ACC112 (cell line): Measurements from ENCODE around the gene CCND3.

Source experiments
- H2AFZ ChIP-seq: fragments of 200-600 bp; sonication (generic); one replicate; pipeline ENCODE4 v1.6.0; 2017; ENCODE audit warnings: antibody characterized with exemption, low read length; ENCODE audit not compliant: unreplicated experiment
- H3K27ac ChIP-seq: fragments of 200-600 bp; sonication (generic); 2 replicates; pipeline ENCODE4 v1.5.1; 2014; ENCODE audit warnings: low read depth, mild to moderate bottlenecking, antibody characterized with exemption, low read length, moderate library complexity
- H3K27me3 ChIP-seq: fragments of 200-600 bp; sonication (generic); 2 replicates; pipeline ENCODE4 v1.6.1; 2014; ENCODE audit warnings: mild to moderate bottlenecking, antibody characterized with exemption, low read length, moderate library complexity, mixed read lengths; ENCODE audit not compliant: insufficient read depth
- H3K36me3 ChIP-seq: fragments of 200-600 bp; sonication (generic); 2 replicates; pipeline ENCODE4 v1.6.1; 2016; ENCODE audit warnings: mild to moderate bottlenecking, antibody characterized with exemption, low read length, moderate library complexity, mixed read lengths; ENCODE audit not compliant: insufficient read depth
- H3K4me1 ChIP-seq: fragments of 200-600 bp; sonication (generic); one replicate; pipeline ENCODE4 v1.6.1; 2016; ENCODE audit warnings: low read length, mixed read lengths; ENCODE audit not compliant: insufficient read depth, unreplicated experiment, control insufficient read depth
- H3K4me3 ChIP-seq: fragments of 200-600 bp; sonication (generic); 2 replicates; pipeline ENCODE4 v1.5.1; 2014; ENCODE audit warnings: mild to moderate bottlenecking, low read depth, low read length
- H3K79me2 ChIP-seq: fragments of 200-600 bp; sonication (generic); one replicate; pipeline ENCODE4 v1.6.0; 2016; ENCODE audit warnings: low read length; ENCODE audit not compliant: control insufficient read depth, unreplicated experiment, insufficient read depth

Gene CCND3

DNA sequence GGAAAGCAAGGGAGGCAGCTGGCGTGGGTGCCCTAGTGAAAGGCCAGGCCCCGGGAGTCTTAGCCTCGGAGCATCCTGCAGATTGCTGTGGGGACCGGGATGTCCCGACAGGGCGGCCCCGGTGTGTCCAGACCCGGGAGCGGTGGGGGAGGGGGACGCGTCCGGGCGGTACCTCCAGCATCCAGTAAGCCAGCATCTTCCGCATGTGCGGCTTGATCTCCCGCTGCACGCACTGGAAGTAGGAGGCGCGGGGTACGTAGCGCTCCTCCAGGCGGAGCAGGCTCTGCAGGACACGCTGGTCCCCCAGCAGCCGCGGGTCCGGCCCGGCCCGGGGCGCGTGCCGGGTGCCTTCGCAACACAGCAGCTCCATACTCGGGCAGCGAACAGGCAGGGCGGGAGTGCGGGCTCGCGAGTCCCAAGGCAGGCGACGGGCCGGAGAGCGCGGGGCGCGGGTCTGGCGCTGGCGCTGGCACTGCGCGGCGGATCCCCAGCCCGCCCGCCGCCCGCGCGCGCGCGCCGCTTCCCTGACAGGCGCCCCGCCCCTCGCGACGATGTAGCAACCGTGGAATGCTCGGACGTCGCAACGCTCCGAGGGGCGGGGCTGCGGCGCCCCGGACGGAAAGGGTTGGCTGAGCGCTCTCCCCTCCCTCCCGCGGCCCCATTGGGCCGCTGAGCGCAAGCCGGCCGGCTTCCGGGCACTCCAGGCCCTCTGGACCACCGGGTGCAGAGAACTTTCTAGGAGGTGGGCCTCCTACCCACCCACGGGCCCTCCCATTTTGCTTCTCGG is at the start of gene CCND3:
CCND3 (minus strand) TSS at position 529 of the 787 bp plus-strand sequence; CDS start at position 370, 159 bp downstream.
- H3K4me1 ChIP-seq = peaks cover 47% of the 10 kb centered on the region
- peak within 1 kb of the TSS; percentile 63 for H3K27ac ChIP-seq
- H3K27me3 ChIP-seq = no peaks in the 10 kb centered on the region
- H2AFZ ChIP-seq = peak within 1 kb of the TSS; percentile 53
- H3K36me3 ChIP-seq = peaks cover 4% of the 10 kb centered on the region; the same call in 1 of the 2 replicates
- H3K4me3 ChIP-seq = peak within 1 kb of the TSS; percentile 99
- H3K79me2 ChIP-seq = peaks cover 56% of the 10 kb centered on the region

DNA sequence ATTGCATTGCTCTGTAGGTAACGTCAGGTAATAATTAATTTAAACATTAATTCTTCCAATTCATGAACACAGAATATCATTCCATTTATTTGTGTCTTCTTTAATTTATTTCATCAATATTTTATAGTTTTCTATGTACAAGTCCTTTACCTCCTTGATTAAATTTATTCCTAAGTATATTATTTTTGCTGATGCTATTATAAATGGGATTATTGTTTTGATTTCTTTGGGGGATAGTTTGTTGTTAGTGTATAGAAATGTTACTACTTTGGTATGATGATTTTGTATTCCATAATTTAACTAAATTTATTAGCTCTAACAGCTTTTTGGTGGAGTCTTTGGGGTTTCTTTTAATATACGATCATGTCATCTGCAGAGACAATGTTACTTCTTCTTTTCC is 44.7 kb upstream of the CCND3 start:
- H2AFZ ChIP-seq = no peak overlapping the region
- H3K4me3 ChIP-seq = no peak overlapping the region
- H3K27me3 ChIP-seq = no peaks in the 10 kb centered on the region
- no peak overlapping the region for H3K27ac ChIP-seq
- H3K79me2 ChIP-seq = peaks cover 4% of the 10 kb centered on the region
- H3K4me1 ChIP-seq = no peaks in the 10 kb centered on the region
- no peaks in the 10 kb centered on the region for H3K36me3 ChIP-seq

DNA sequence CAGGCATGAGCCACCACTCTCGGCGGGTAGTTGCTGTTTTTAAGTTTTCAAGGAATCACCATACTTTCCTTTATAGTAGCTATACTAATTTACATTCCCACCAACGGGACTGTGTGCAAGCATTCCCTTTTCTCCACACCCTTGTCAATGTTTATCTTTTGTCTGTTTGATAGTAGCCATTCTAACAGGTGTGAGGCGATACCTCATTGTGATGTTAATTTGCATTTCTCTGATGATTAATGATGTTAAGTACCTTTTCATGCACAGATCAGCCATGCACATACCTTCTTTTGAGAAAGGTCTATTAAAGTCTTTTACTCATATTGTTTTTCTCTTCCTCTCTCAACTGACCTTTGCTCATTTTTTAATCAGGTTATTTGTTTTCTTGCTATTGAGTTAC is 43.0 kb upstream of the CCND3 start:
- Histone ChIP-seq H3K27me3 (no peaks in the 10 kb centered on the region), H3K4me1 (peaks cover 1% of the 10 kb centered on the region), H3K27ac (no peak overlapping the region), H3K4me3 (no peak overlapping the region), H3K79me2 (peaks cover 9% of the 10 kb centered on the region), H3K36me3 (no peaks in the 10 kb centered on the region), H2AFZ (no peak overlapping the region)

DNA sequence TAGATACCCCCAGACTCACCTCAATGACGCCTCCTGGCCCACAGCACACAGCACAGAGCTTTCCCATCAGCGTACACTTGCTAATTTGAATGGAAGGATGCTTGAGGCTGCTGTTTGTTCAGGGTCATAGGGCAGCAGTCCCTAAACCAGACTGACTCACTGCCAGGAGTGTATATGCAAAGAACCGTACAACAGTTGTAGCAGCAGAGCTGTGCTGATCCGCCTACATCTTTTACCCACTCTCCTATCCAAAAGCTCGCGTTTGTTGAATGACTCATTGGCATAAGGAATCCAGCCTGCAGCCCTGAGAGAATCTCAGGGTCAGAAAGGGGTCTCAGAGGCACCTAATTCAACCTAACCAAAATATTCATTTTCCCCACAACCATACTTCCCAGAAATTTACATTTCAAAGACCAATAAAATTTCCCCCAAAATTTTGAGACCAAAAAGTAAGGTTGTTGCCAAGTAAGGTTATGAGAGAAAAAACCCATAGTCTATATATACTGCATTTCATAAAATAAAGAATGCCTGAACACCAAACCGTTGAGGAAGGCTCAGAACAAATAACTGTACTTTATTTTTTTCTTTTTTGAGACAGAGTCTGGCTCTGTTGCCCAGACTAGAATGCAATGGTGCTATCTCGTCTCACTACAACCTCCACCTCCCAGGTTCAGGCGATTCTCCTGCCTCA is 35.3 kb upstream of the CCND3 start:
- no peaks in the 10 kb centered on the region for H3K36me3 ChIP-seq
- peaks cover 27% of the 10 kb centered on the region for H3K4me1 ChIP-seq
- H3K4me3 ChIP-seq = no peak overlapping the region
- no peak overlapping the region for H2AFZ ChIP-seq
- H3K27me3 ChIP-seq = no peaks in the 10 kb centered on the region
- H3K27ac ChIP-seq = peak overlapping the region; percentile 40
- H3K79me2 ChIP-seq = peaks cover 17% of the 10 kb centered on the region

DNA sequence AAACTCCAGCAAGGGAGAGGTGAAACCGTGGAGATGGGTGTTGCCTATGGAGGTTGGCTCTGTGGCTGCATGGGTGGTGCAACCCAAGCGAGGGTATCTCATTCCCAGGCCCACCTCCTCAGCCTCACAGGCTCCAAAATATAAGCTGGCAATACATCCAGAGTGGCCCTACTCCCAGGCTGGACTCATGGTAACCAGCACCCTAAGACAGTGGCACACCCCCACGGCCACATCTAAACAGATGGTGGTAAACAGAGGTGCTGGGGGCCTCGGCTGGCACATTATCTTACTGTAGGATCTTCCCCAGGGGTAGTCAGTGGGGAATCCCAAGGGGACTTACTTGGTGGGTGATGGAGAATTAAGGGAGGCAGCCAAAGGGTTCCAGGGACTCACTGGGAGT is 33.7 kb upstream of the CCND3 start:
- no peak overlapping the region for H3K4me3 ChIP-seq
- H3K79me2 ChIP-seq = peaks cover 15% of the 10 kb centered on the region
- no peaks in the 10 kb centered on the region for H3K36me3 ChIP-seq
- H3K27ac ChIP-seq = no peak overlapping the region
- no peak overlapping the region for H2AFZ ChIP-seq
- H3K4me1 ChIP-seq = peaks cover 38% of the 10 kb centered on the region
- no peaks in the 10 kb centered on the region for H3K27me3 ChIP-seq

DNA sequence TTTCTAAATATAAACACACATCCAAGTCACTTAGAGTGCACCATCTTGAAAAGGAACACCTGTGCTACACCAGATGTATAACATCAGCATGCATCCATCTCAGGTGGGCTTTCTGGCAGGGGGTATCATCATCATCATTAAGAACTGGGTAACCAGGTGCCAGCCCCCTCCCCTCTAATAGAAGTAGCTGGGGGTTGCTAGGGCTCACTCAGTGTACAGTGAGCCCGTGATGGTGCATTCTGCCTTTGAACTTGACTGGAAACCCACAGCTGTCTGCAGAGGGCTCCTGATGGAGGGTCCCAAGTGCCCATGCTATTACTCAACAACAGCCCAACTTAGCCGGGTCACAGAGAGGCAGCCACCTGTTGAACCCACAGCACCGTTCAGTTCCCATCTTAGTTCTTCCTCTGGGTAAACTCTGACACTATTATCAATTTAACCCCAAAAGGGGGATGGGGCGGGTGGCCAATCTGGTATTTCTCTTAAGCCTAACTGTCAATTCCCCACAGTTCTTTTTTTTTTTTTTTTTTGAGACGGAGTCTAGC is 32.7 kb upstream of the CCND3 start:
- H2AFZ ChIP-seq = no peak overlapping the region
- H3K27me3 ChIP-seq = no peaks in the 10 kb centered on the region
- peaks cover 18% of the 10 kb centered on the region for H3K79me2 ChIP-seq
- H3K36me3 ChIP-seq = no peaks in the 10 kb centered on the region
- peaks cover 36% of the 10 kb centered on the region for H3K4me1 ChIP-seq
- no peak overlapping the region for H3K27ac ChIP-seq
- H3K4me3 ChIP-seq = no peak overlapping the region

DNA sequence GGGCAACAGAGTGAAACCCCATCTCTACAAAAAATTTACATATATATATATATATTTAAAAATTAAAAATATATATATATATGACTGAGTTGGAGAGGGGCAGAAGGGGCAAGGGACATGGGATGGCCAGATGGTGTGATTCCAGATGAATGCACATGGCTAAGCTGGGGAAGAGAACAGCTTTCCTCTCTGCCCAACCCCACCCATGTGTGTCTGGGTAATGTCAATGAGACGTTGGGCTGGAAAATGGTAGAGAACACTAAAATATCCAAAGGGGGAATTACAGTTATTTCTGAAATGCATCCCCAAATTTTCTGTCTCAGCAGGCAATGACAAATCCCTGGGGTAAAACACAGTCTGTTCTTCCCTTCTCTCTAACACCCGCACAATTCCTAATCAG is 31.2 kb upstream of the CCND3 start:
- Histone ChIP-seq H3K4me3 (no peak overlapping the region), H3K4me1 (peaks cover 39% of the 10 kb centered on the region), H3K36me3 (no peaks in the 10 kb centered on the region)

DNA sequence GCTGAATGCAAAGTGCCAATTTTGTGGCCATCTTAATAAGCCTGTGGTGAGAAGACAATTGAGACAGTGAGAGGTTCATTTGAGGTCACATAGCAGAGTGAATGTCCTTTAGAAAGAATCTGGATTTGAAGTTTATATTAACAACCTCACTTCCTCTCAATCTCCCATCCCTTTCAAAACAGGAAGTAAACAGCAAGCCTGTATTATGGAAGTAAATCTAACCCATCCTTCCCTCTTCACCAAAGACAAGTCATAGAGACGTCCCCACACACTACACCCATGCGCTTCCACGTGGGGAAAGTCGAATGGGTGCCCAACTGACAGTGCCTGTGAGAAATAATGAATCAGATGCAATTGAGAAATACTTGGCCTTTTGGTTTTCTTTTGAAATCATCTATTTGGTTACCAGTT is 28.8 kb upstream of the CCND3 start:
- peak overlapping the region; percentile 59 for H3K27ac ChIP-seq
- H2AFZ ChIP-seq = no peak overlapping the region
- H3K4me3 ChIP-seq = no peak overlapping the region
- no peaks in the 10 kb centered on the region for H3K36me3 ChIP-seq
- H3K4me1 ChIP-seq = peaks cover 38% of the 10 kb centered on the region
- H3K27me3 ChIP-seq = no peaks in the 10 kb centered on the region
- H3K79me2 ChIP-seq = peaks cover 12% of the 10 kb centered on the region

More for the DNA sequence above, 31.2 kb upstream of the CCND3 start:
- Histone ChIP-seq H3K79me2 (peaks cover 20% of the 10 kb centered on the region), H2AFZ (no peak overlapping the region), H3K27ac (no peak overlapping the region), H3K27me3 (no peaks in the 10 kb centered on the region)

DNA sequence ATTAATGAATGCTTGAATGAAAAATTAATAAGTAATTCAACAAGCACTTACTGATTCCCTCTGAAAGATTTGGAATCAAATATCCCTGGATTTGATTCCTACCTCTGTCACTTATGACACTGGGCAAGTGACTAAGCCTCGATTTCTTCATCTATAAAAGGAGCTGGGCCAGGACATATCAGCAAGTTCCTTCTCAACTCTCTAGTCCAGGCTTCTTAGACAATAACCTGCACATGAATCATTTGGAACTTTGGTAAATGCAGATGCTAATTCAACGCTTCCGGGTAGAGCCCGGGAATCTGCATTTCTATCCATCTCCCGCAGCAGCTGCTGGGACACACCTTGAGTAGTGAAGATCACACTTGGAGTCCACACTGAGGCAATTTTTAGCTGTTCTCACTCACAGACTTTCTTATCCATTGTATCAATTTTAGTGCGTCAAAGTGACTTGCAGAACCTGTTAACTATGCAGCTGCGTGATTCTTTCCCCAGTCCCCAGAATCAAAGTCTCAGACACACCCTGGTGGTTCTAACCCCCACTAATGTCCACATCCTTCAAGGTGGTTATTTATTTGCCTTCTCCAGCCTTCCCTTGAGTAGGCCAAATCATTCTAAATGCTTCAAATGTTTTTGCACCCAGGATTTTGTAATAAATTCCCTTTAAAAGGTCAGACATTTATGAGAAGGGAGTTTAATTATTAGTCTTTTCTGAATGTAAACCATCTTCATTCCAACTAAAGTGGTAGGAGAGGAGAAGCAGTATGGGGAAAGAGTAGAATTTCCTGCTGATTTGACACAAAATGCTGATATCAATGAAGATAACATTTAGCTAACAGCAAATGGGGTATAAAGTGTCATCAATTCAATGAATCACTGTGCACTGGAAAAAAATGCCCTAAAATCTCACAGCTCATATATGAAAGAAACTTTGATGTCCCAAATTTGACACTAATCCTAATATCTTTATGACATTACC is 26.0 kb upstream of the CCND3 start:
- Histone ChIP-seq H2AFZ (no peak overlapping the region), H3K4me1 (peaks cover 34% of the 10 kb centered on the region), H3K4me3 (no peak overlapping the region)

DNA sequence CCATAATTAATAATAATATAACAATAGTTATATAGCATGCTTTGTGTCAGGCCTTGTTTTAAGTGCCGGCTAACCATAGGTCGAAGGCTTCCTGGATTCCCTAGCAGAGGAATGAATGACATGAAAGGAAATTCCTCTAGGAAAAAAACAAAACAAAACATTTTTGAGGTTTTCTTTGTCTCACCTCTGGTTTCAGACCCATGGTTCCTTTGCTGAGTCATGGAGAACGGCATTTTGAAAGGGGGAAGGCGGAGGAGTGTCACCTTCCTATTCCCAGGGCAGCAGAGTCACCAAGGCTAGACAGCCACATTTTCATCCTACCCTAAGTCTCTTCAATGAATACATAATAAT is 25.3 kb upstream of the CCND3 start:
- H3K79me2 ChIP-seq = peaks cover 12% of the 10 kb centered on the region
- H3K27me3 ChIP-seq = no peaks in the 10 kb centered on the region
- H3K4me1 ChIP-seq = peaks cover 35% of the 10 kb centered on the region
- peak overlapping the region; percentile 70 for H3K27ac ChIP-seq
- H3K4me3 ChIP-seq = no peak overlapping the region
- no peaks in the 10 kb centered on the region for H3K36me3 ChIP-seq
- H2AFZ ChIP-seq = no peak overlapping the region

More for the DNA sequence above, 26.0 kb upstream of the CCND3 start:
- no peaks in the 10 kb centered on the region for H3K27me3 ChIP-seq
- H3K27ac ChIP-seq = peak overlapping the region; percentile 70
- H3K79me2 ChIP-seq = peaks cover 12% of the 10 kb centered on the region
- no peaks in the 10 kb centered on the region for H3K36me3 ChIP-seq
